Tibial nerve (tissue), 4 donors: ENCODE measurements around the gene SPOCK1. TPM values are rescaled to one million over a fixed set of nuclear protein-coding genes. Genes with fewer than 3 reads are reported as not detected.
A peak's percentile ranks its signal among the peaks of the same experiment; 100 is the strongest.
"Not testable (repeated sequence)": the region's sequence is repeated elsewhere in the genome, so short reads cannot be mapped to it uniquely, and the experiment has no call there.

Experiments
- DNase-seq, 2 donors: peaks; one replicate each; pipeline ENCODE4 v3.0.0-alpha.2; 2019; ENCODE audit warnings: low spot score in 2 of 2
- H3K27ac ChIP-seq, 4 donors: fragments of 200-600 bp; sonication (generic) in 3 of 4; one replicate each; pipeline ENCODE4 v1.5.1; 2017 to 2019; ENCODE audit warnings: mild to moderate bottlenecking in 1 of 4
- H3K27me3 ChIP-seq, 2 donors: fragments of 200-600 bp; sonication (generic) in 1 of 2; one replicate each; pipeline versions ENCODE4 v1.5.1 to v1.6.0; 2017 to 2019
- H3K36me3 ChIP-seq, 3 donors: fragments of 200-600 bp; sonication (generic); one replicate each; pipeline ENCODE4 v1.5.1; 2018 to 2019
- H3K4me1 ChIP-seq, 4 donors: fragments of 200-600 bp; sonication (generic) in 3 of 4; one replicate each; pipeline ENCODE4 v1.5.1; 2017 to 2019
- H3K4me3 ChIP-seq, 4 donors: fragments of 200-600 bp; sonication (generic) in 3 of 4; one replicate each; pipeline ENCODE4 v1.5.1; 2017 to 2019; ENCODE audit warnings: mild to moderate bottlenecking in 1 of 4, moderate library complexity in 1 of 4
- H3K9me3 ChIP-seq, 4 donors: fragments of 200-600 bp; sonication (generic) in 3 of 4; one replicate each; pipeline ENCODE4 v1.5.1; 2017 to 2019
- EP300 ChIP-seq, 2 donors: sonication (generic); formaldehyde crosslinking; IDR thresholded peaks; one replicate each; pipeline ENCODE4 v1.6.1; 2017; ENCODE audit warnings: antibody characterized with exemption in 2 of 2, mild to moderate bottlenecking in 1 of 2
- POLR2A ChIP-seq, 2 donors: fragments of 450-650 bp; IDR thresholded peaks; one replicate each; pipeline ENCODE4 v1.6.1; 2017; ENCODE audit warnings: antibody characterized with exemption in 2 of 2, mild to moderate bottlenecking in 2 of 2, moderate library complexity in 2 of 2
- WGBS, 2 donors: methylation state at CpG; one replicate each; pipeline ENCODE4 v1.1.5; 2018; 5-methylcytosine and 5-hydroxymethylcytosine counted together
- total RNA-seq, 4 donors: library from RNA; depleted of rRNA; stranded (reverse); fragments of >200 nt; gene quantifications; one replicate each; pipeline ENCODE4 v1.1.0, GENCODE V29; 2016
- TF ChIP-seq, protein P1 (sequence below), 5 experiments: fragments of 200-600 bp in 3 of 5; fragments of 450-650 bp in 2 of 5; sonication (generic) in 3 of 5; IDR thresholded peaks; one replicate each; pipeline ENCODE4 v1.5.1; 2016 to 2019; ENCODE audit warnings: antibody characterized with exemption in 5 of 5, mild to moderate bottlenecking in 3 of 5, moderate library complexity in 2 of 5

SPOCK1 gene
- total RNA-seq, 4 donors from 2014 or later: 39.8 to 119 (median 73.1) TPM

DNA sequence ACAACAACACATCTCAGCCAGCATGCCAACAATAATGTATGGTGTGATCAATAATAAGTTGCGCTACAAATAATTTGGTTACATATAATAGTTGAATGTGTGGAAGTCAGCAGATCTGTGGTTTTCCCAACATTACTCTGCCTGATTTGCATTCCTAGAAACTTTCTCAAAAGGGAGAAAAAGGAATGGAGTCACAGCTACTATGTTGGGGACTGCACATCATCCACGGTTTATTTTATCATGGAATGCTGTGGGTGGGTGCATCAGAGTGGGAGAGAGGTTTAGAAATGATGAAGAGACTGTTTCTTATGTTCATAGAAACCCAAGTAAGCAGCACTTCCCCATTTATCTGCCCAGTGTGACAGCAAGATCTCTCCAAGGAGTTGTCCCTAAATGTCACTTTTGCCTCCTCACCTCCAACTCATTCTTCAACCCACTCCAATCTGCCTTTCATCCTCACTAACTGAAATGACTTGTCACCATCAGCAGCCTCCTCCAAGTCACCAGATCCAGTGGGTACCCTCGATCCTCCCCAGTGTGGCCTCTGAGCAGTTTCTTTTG is 2.8 kb upstream of the SPOCK1 start:
- DNase-seq: no peak
- peaks cover 0 to 14% of the 10 kb centered on the region in 2 donors for H3K27me3 ChIP-seq
- no peak for TF ChIP-seq EP300 (IDR thresholded peaks at IDR 0.05)
- TF ChIP-seq, protein P1, sequence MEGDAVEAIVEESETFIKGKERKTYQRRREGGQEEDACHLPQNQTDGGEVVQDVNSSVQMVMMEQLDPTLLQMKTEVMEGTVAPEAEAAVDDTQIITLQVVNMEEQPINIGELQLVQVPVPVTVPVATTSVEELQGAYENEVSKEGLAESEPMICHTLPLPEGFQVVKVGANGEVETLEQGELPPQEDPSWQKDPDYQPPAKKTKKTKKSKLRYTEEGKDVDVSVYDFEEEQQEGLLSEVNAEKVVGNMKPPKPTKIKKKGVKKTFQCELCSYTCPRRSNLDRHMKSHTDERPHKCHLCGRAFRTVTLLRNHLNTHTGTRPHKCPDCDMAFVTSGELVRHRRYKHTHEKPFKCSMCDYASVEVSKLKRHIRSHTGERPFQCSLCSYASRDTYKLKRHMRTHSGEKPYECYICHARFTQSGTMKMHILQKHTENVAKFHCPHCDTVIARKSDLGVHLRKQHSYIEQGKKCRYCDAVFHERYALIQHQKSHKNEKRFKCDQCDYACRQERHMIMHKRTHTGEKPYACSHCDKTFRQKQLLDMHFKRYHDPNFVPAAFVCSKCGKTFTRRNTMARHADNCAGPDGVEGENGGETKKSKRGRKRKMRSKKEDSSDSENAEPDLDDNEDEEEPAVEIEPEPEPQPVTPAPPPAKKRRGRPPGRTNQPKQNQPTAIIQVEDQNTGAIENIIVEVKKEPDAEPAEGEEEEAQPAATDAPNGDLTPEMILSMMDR (IDR thresholded peaks at IDR 0.05): no peak
- no peak for TF ChIP-seq POLR2A (IDR thresholded peaks at IDR 0.05)

DNA sequence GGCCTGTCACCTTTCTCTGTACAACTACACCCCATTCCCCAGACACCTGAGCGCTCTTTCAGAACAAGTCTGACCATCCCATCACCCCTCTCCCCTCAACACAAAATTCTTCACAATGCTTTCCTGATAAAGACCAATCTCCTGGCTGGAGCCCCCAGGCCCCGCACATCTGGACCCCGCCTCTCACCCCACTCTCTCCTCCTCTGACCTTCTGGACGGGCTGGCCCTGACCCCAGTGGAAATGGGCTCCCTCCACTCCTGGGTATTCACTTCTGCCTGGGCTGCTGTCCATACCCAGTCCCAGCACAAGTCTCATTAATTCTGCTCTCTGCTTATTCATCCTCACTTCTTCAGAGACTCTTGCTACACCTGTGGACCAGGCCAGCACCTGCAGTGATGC is 2.1 kb upstream of the SPOCK1 start:
- TF ChIP-seq, protein P1 (IDR thresholded peaks at IDR 0.05): no peak
- no peak for TF ChIP-seq POLR2A (IDR thresholded peaks at IDR 0.05)
- no peak for TF ChIP-seq EP300 (IDR thresholded peaks at IDR 0.05)
- Histone ChIP-seq H3K9me3 (no peaks in the 10 kb centered on the region), H3K4me3 (no peak overlapping the region), H3K36me3 (no peaks in the 10 kb centered on the region), H3K27me3 (peaks cover 0 to 14% of the 10 kb centered on the region in 2 donors), H3K27ac (no peak overlapping the region), H3K4me1 (peaks cover 0 to 9% (median 0%) of the 10 kb centered on the region in 4 donors)
- no peak for DNase-seq
- WGBS, 2 donors: 65 to 78% methylated on average over 4 of the region's 4 CpGs

More for the DNA sequence above, 2.8 kb upstream of the SPOCK1 start:
- no peak overlapping the region for H3K27ac ChIP-seq
- no peaks in the 10 kb centered on the region for H3K36me3 ChIP-seq
- no peak overlapping the region for H3K4me3 ChIP-seq
- 65 to 71% methylated on average over 3 of the region's 3 CpGs for WGBS, 2 donors
- H3K9me3 ChIP-seq: no peaks in the 10 kb centered on the region
- peaks cover 0 to 9% (median 0%) of the 10 kb centered on the region in 4 donors for H3K4me1 ChIP-seq

DNA sequence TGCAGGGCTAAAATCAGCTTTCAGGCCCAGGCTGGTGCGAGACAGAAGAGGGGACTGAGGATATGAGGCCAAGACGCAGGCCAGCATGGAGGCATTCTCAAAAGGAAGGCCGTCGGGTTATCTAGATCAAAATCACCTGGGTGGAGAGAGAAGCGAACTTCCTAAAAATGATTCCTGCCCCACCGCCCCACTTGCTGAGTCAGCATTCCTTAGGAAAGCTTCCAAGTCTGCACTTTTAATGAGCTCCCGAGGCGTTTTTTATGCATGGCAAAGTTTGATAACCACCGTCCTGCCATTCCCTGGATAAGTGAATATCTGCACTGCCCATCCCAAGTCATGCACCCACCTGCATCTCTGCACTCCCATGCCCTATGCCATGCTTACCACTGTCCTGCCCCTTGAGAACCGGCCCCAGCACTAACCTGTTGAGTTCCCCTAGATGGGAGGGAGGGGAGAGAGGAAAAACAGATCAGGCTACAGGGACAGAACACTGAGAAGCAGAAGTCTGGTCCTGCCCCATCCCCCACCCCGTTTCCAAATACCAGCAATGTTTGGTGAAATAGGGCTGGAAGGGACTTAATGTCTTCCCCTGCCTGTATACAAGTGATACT is 1.6 kb upstream of the SPOCK1 start:
- no peaks in the 10 kb centered on the region for H3K36me3 ChIP-seq
- no peak for DNase-seq
- H3K4me3 ChIP-seq: no peak overlapping the region
- H3K27ac ChIP-seq: no peak overlapping the region
- no peaks in the 10 kb centered on the region for H3K9me3 ChIP-seq
- peaks cover 0 to 9% (median 0%) of the 10 kb centered on the region in 4 donors for H3K4me1 ChIP-seq
- H3K27me3 ChIP-seq: peaks cover 0 to 14% of the 10 kb centered on the region in 2 donors
- TF ChIP-seq EP300 (IDR thresholded peaks at IDR 0.05): no peak
- no peak for TF ChIP-seq POLR2A (IDR thresholded peaks at IDR 0.05)
- TF ChIP-seq, protein P1 (IDR thresholded peaks at IDR 0.05): no peak
- WGBS, 2 donors: 89 to 90% methylated on average over 11 of the region's 11 CpGs

DNA sequence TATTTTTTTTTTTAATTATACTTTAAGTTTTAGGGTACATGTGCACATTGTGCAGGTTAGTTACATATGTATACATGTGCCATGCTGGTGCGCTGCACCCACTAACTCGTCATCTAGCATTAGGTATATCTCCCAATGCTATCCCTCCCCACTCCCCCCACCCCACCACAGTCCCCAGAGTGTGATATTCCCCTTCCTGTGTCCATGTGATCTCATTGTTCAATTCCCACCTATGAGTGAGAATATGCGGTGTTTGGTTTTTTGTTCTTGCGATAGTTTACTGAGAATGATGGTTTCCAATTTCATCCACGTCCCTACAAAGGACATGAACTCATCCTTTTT is 351 bp upstream of the SPOCK1 start:
- H3K9me3 ChIP-seq, H3K36me3 ChIP-seq, H3K4me1 ChIP-seq, H3K4me3 ChIP-seq, H3K27ac ChIP-seq, DNase-seq: not testable (repeated sequence)
- peaks cover 0 to 14% of the 10 kb centered on the region in 2 donors for H3K27me3 ChIP-seq
- 71 to 88% methylated on average over 1 of the region's 5 CpGs for WGBS, 2 donors

DNA sequence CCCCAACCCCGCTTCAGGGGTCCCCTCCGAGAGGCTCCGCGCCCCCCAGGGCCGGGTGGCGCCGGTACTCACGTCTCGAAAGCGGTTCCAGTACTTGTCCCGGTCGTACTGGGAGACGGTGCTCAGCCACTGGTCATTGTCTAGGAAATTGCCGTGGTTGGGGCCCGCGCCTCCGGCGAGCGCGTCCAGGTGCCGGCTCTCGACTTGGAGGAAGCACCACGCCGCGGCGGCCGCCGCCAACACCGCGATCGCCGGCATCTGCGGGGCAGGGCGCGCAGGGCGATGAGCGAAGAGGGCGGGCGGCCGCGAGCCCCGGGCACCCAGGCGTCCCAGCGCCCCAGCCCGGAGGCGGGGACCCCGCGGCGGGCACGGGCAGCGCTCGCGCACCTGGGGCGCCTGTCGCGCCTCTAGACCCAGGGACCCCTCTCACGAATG is 808 bp downstream of the SPOCK1 start:
- Histone ChIP-seq H3K4me1 (peaks cover 0 to 9% (median 0%) of the 10 kb centered on the region in 4 donors), H3K4me3 (peak overlapping the region; percentile 28 to 68 (median 42)), H3K36me3 (no peaks in the 10 kb centered on the region), H3K27me3 (peaks cover 0 to 14% of the 10 kb centered on the region in 2 donors), H3K9me3 (no peaks in the 10 kb centered on the region), H3K27ac (peak overlapping the region in 2 of 4 donors; percentile 25 to 82)
- WGBS, 2 donors: 8 to 13% methylated on average over 9 to 27 of the region's 57 CpGs
- no peak for DNase-seq
- TF ChIP-seq POLR2A (IDR thresholded peaks at IDR 0.05) (no peak), EP300 (IDR thresholded peaks at IDR 0.05) (no peak)
- TF ChIP-seq, protein P1 (IDR thresholded peaks at IDR 0.05): no peak
